Naive thymus-derived CD8-positive, alpha-beta T cell (primary cell): ENCODE results near the gene CHAMP1. TPM values are rescaled to one million over a fixed set of nuclear protein-coding genes. Genes with fewer than 3 reads are reported as not detected.
A peak's percentile ranks its signal among the peaks of the same experiment; 100 is the strongest.
"Not testable (repeated sequence)": the region's sequence is repeated elsewhere in the genome, so short reads cannot be mapped to it uniquely, and the experiment has no call there.

Source experiments
- ATAC-seq, 2 donors: fragments of 150-1000 bp; cut with Tn5 transposase in 1 of 2; sonication (Bioruptor Pico), chemical (Tn5 transposase) in 1 of 2; 1 replicate in 1 of 2; 2 replicates in 1 of 2; pipeline ENCODE4 v1.10.0; 2021; ENCODE audit warnings: mild to moderate bottlenecking in 2 of 2, moderate library complexity in 2 of 2
- POLR2A ChIA-PET: fragments of 350-600 bp; sonication (Branson Sonifier 250); formaldehyde crosslinking; loops from one replicate; lab custom pipeline; 2021; ENCODE audit warnings: antibody characterized with exemption; lab: Charles Lee
- DNase-seq, 10 donors: peaks; one replicate each; pipeline versions ENCODE4 v3.0.0 to v3.0.0-alpha.2; 2020 to 2022
- H3K27ac Mint-ChIP-seq, 10 donors: one replicate each; pipeline ENCODE4 v1.8.0; 2020 to 2022; ENCODE audit warnings: mild to moderate bottlenecking in 10 of 10, mixed read lengths in 10 of 10, moderate library complexity in 4 of 10, inconsistent platforms in 1 of 10
- H3K27me3 Mint-ChIP-seq, 5 donors: one replicate each; pipeline ENCODE4 v1.8.0; 2021 to 2022; ENCODE audit warnings: mixed read lengths in 5 of 5
- H3K36me3 Mint-ChIP-seq, 3 donors: one replicate each; pipeline ENCODE4 v1.8.0; 2020 to 2022; ENCODE audit warnings: mixed read lengths in 3 of 3, mild to moderate bottlenecking in 2 of 3, inconsistent platforms in 1 of 3
- H3K4me1 Mint-ChIP-seq, 4 donors: one replicate each; pipeline ENCODE4 v1.8.0; 2021 to 2022; ENCODE audit warnings: mixed read lengths in 4 of 4
- H3K4me3 Mint-ChIP-seq, 10 donors: one replicate each; pipeline ENCODE4 v1.8.0; 2020 to 2022; ENCODE audit warnings: mild to moderate bottlenecking in 10 of 10, mixed read lengths in 10 of 10, moderate library complexity in 6 of 10, inconsistent platforms in 1 of 10
- H3K9me3 Mint-ChIP-seq, 9 donors: one replicate each; pipeline ENCODE4 v1.8.0; 2020 to 2022; ENCODE audit warnings: mixed read lengths in 9 of 9, mild to moderate bottlenecking in 3 of 9, inconsistent platforms in 1 of 9, moderate library complexity in 1 of 9
- microRNA-seq: library from miRNA; unstranded; fragments of <30 nt; microRNA quantifications from one replicate; pipeline ENCODE4 v1.2.0, GENCODE V29; 2022; ENCODE audit warnings: borderline microRNAs expressed
- polyA plus RNA-seq, 3 donors: library from polyadenylated mRNA; unstranded; fragments of 300-500 nt; fragmentation: Illumina TruSeq; gene quantifications; one replicate each; pipeline ENCODE4 v1.2.3, GENCODE V29; 2021
- total RNA-seq, 8 experiments: library from RNA in 2 of 8; stranded (reverse) in 2 of 8; gene quantifications; one replicate each; pipeline ENCODE4 v1.2.3 and lab custom pipeline; 2021 to 2026

Gene CHAMP1
- total and polyA plus RNA-seq, 5 experiments from 2014 or later: 4.4 to 27.3 (median 7.5) TPM

GRCh38 chr13:114339857-114340534, 25.7 kb downstream of the CHAMP1 start:
- POLR2A ChIA-PET: no interaction called here
- peaks cover under 1 to 21% (median 6%) of the 10 kb centered on the region in 4 donors for H3K4me1 Mint-ChIP-seq
- H3K27me3 Mint-ChIP-seq: peaks cover 0 to 6% (median 0%) of the 10 kb centered on the region in 5 donors
- H3K27ac Mint-ChIP-seq: peak overlapping the region in 3 of 10 donors; percentile 2 to 17 (median 7)
- H3K4me3 Mint-ChIP-seq: peak overlapping the region in 1 of 10 donors; percentile 3
- ATAC-seq (peak in 1 of 2 donors; percentile 47), DNase-seq (peak in 9 of 10 donors; percentile 14 to 65 (median 42))
- no peaks in the 10 kb centered on the region for H3K36me3 Mint-ChIP-seq
- H3K9me3 Mint-ChIP-seq: no peaks in the 10 kb centered on the region

GRCh38 chr13:114341003-114341777, 26.9 kb downstream of the CHAMP1 start:
- ATAC-seq: no peak
- peaks cover 0 to 14% (median 5%) of the 10 kb centered on the region in 4 donors for H3K4me1 Mint-ChIP-seq
- H3K4me3 Mint-ChIP-seq: no peak overlapping the region
- no peak for DNase-seq
- H3K36me3 Mint-ChIP-seq: no peaks in the 10 kb centered on the region
- POLR2A ChIA-PET: no interaction called here
- no peak overlapping the region for H3K27ac Mint-ChIP-seq
- peaks cover 0 to 7% (median 0%) of the 10 kb centered on the region in 5 donors for H3K27me3 Mint-ChIP-seq
- no peaks in the 10 kb centered on the region for H3K9me3 Mint-ChIP-seq

GRCh38 chr13:114347256-114347655, 33.0 kb downstream of the CHAMP1 start:
- POLR2A ChIA-PET, H3K4me1 Mint-ChIP-seq: not testable (repeated sequence)

GRCh38 chr13:114352763-114353162, 38.5 kb downstream of the CHAMP1 start:
- H3K4me3 Mint-ChIP-seq, H3K9me3 Mint-ChIP-seq, H3K36me3 Mint-ChIP-seq, H3K4me1 Mint-ChIP-seq, H3K27ac Mint-ChIP-seq, ATAC-seq, POLR2A ChIA-PET: not testable (repeated sequence)
- DNase-seq: peak in 6 of 10 donors; percentile 8 to 71 (median 20)
- peaks cover 13 to 28% (median 19%) of the 10 kb centered on the region in 5 donors for H3K27me3 Mint-ChIP-seq

More at GRCh38 chr13:114347256-114347655, 33.0 kb downstream of the CHAMP1 start:
- H3K4me3 Mint-ChIP-seq, H3K9me3 Mint-ChIP-seq, DNase-seq, H3K27ac Mint-ChIP-seq, H3K36me3 Mint-ChIP-seq, ATAC-seq: not testable (repeated sequence)
- peaks cover 13 to 39% (median 24%) of the 10 kb centered on the region in 5 donors for H3K27me3 Mint-ChIP-seq

GRCh38 chr13:114353382-114353781, 39.1 kb downstream of the CHAMP1 start:
- H3K4me1 Mint-ChIP-seq, H3K27ac Mint-ChIP-seq, H3K9me3 Mint-ChIP-seq, H3K4me3 Mint-ChIP-seq, POLR2A ChIA-PET, H3K36me3 Mint-ChIP-seq, ATAC-seq: not testable (repeated sequence)
- peaks cover 12 to 22% (median 16%) of the 10 kb centered on the region in 5 donors for H3K27me3 Mint-ChIP-seq
- DNase-seq: peak in 1 of 10 donors; percentile 16

Small RNAs within 50 kb of the gene (microRNA-seq; reads per million reads assigned to microRNA genes)
- not detected for gene MIR4502

Other genes starting within 250 kb of the CHAMP1 start
- 100 to 1,000 TPM; 194 to 196 TPM for gene RASA3, start 181.9 kb upstream of the CHAMP1 start, total RNA-seq
- gene RASA3, start 181.9 kb upstream of the CHAMP1 start, polyA plus RNA-seq: 100 to 1,000 TPM in 2 of 3 donors, 10 to 100 TPM in 1; 62.2 to 169 (median 105) TPM
- 1 to 10 TPM; 1.5 to 2.0 TPM for gene CFAP97D2, start 135.2 kb upstream of the CHAMP1 start, total RNA-seq
- 1 to 10 TPM; 2.6 to 4.8 (median 3.7) TPM for gene CFAP97D2, start 135.2 kb upstream of the CHAMP1 start, polyA plus RNA-seq
- gene CDC16, start 79.6 kb upstream of the CHAMP1 start, total RNA-seq: 100 to 1,000 TPM; 134 to 143 TPM
- 10 to 100 TPM; 12.9 to 19.6 (median 15.4) TPM for gene CDC16, start 79.6 kb upstream of the CHAMP1 start, polyA plus RNA-seq
- 100 to 1,000 TPM; 106 to 111 TPM for gene UPF3A, start 32.9 kb upstream of the CHAMP1 start, total RNA-seq
- gene UPF3A, start 32.9 kb upstream of the CHAMP1 start, polyA plus RNA-seq: 10 to 100 TPM; 17.7 to 35.4 (median 20.9) TPM